NB4 (cell line): ENCODE results near the gene NET1.

ENCODE experiments used
- MYC ChIP-seq: IDR thresholded peaks from 2 replicates; pipeline ENCODE4 v1.6.1; 2011; ENCODE audit warnings: low read depth, low read length
- POLR2A ChIP-seq: IDR thresholded peaks from 2 replicates; pipeline ENCODE4 v1.6.1; 2011; ENCODE audit warnings: mild to moderate bottlenecking; ENCODE audit not compliant: insufficient read length; ENCODE audit errors: extremely low read depth
- TF ChIP-seq, protein P1 (sequence below): IDR thresholded peaks from one replicate; pipeline ENCODE4 v1.5.1; 2012; ENCODE audit warnings: low read depth, low read length
- TF ChIP-seq, protein P2 (sequence below): IDR thresholded peaks from 2 replicates; pipeline ENCODE4 v1.6.1; 2011; ENCODE audit warnings: low read depth, low read length

DNA sequence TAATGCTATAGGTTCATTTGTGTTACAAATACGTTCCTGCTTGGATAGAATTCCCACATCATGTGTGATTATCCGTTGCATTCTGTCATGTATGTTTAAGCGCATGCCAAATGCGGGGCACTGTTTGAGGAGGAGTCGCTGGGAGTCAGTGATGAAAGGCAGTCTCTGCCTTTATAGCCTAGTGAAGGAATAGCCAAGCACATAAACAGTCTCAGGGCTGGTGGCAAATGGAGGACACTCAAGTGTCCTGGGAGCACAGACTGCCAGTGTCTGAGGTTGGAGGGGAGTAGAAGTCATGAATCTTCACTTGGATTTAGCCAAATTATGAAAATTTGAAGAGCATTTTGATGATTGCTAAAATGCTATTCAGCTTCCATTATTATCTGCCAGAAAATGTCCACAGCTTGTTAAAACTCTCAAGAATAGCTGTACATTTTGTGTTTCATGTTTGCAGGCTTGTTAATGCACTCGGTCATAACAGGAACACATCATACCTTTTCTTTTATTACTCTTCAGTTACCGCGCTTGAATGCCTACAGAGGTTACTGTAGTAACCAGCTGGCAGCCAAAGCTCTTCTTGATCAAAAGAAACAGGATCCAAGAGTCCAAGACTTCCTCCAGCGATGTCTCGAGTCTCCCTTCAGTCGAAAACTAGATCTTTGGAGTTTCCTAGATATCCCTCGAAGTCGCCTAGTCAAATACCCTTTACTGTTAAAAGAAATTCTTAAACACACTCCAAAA, 41.6 kb downstream of the NET1 start:
- TF ChIP-seq, protein P1, sequence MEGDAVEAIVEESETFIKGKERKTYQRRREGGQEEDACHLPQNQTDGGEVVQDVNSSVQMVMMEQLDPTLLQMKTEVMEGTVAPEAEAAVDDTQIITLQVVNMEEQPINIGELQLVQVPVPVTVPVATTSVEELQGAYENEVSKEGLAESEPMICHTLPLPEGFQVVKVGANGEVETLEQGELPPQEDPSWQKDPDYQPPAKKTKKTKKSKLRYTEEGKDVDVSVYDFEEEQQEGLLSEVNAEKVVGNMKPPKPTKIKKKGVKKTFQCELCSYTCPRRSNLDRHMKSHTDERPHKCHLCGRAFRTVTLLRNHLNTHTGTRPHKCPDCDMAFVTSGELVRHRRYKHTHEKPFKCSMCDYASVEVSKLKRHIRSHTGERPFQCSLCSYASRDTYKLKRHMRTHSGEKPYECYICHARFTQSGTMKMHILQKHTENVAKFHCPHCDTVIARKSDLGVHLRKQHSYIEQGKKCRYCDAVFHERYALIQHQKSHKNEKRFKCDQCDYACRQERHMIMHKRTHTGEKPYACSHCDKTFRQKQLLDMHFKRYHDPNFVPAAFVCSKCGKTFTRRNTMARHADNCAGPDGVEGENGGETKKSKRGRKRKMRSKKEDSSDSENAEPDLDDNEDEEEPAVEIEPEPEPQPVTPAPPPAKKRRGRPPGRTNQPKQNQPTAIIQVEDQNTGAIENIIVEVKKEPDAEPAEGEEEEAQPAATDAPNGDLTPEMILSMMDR, result no peak
- TF ChIP-seq POLR2A (no peak), MYC (no peak)
- TF ChIP-seq, protein P2, sequence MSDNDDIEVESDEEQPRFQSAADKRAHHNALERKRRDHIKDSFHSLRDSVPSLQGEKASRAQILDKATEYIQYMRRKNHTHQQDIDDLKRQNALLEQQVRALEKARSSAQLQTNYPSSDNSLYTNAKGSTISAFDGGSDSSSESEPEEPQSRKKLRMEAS, result no peak
